Heart left ventricle (tissue), 13 donors: Measurements from ENCODE around the gene USH1G.
A peak's percentile ranks its signal among the peaks of the same experiment; 100 is the strongest.

ENCODE experiments used
- POLR2A ChIP-seq, 2 donors: fragments of 450-650 bp; IDR thresholded peaks; one replicate each; pipeline ENCODE4 v1.6.1; 2017; ENCODE audit warnings: antibody characterized with exemption in 2 of 2, mild to moderate bottlenecking in 2 of 2, moderate library complexity in 2 of 2
- TF ChIP-seq, protein P1 (sequence below), 12 donors: fragments of 200-600 bp; sonication (generic) in 4 of 12; IDR thresholded peaks; one replicate each; pipeline versions ENCODE4 v1.5.0 to v1.8.0; 2018 to 2022; ENCODE audit warnings: antibody characterized with exemption in 12 of 12, mild to moderate bottlenecking in 5 of 12
- donor health status: ischemic (EF 13 %, LVEDD 7.1; RV severe dilation, severe dysfunction).
- donor health status: DM: no; HTN: yes; CAD: no.
- donor health status: DM: no; HTN: no; CAD: no.
- donor health status: ischemic (EF 25% LVEDD 6.9; RV normal size, moderate dysfunction).
- donor health status: ischemic (EF 25% LVEDD 5.7; RV mildly dilated, moderate dysfunction).
- donor health status: ischemic (EF 35%, LVEDD 5.7; RV mildly dilated, moderate dysfunction).
- donor health status: nonischemic (EF 11% LVEDD 7.7; RV severe dilation, severe dysfunction).
- donor health status: DM: yes; HTN: yes; CAD: no.
- donor health status: PGD.
- donor health status: ischemic (EF 29% LVEDD 5.4; RV normal size, mild dysfunction).
- donor health status: nonischemic (EF 23%, LVEDD 6.1; RV moderate dilation, normal function).

DNA sequence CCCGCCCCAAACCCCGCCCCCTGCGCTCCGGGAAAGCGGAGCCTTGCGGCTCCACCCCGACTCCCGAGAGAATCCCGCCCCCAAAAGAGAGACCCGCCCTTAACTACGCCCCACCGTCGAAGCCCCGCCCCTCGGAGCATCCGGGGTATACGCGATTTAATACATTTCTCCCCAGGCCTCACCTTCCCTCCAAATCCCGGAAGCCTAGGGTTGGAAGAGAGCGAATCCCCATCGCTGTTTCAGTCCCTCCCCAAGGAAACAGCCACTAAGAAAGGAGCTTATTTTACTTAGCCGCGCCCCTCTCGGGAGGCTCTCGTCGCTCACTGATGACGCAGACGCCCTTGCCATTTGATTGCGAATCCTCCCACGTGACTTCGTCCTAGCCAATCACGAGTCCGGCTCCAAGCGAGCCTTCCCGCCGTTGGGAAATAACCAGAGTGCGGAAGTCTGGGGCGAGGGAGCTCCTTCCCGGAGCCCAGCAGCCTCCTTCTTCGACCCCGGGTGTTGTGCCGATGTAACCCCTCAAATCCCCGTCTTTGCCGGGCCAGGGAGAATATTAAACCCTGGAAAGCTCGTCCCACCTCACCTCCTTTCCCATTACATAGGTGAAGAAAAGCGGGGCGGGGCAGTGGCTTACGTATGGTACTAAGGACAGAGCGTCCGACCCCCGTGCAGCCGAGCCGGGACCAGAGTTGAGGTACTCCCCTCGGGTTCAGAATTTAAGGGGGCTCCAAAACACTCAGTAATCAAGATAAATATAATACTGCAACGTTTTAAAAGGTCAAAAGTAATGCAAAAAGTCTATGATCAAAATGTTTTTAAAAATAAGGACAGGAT is 49.8 kb downstream of the USH1G start:
- TF ChIP-seq, protein P1, sequence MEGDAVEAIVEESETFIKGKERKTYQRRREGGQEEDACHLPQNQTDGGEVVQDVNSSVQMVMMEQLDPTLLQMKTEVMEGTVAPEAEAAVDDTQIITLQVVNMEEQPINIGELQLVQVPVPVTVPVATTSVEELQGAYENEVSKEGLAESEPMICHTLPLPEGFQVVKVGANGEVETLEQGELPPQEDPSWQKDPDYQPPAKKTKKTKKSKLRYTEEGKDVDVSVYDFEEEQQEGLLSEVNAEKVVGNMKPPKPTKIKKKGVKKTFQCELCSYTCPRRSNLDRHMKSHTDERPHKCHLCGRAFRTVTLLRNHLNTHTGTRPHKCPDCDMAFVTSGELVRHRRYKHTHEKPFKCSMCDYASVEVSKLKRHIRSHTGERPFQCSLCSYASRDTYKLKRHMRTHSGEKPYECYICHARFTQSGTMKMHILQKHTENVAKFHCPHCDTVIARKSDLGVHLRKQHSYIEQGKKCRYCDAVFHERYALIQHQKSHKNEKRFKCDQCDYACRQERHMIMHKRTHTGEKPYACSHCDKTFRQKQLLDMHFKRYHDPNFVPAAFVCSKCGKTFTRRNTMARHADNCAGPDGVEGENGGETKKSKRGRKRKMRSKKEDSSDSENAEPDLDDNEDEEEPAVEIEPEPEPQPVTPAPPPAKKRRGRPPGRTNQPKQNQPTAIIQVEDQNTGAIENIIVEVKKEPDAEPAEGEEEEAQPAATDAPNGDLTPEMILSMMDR (IDR thresholded peaks at IDR 0.05) = no peak
- TF ChIP-seq POLR2A (IDR thresholded peaks at IDR 0.05) = peak; percentile 86 to 96
